Right lobe of liver (tissue), 4 donors: Measurements from ENCODE around the gene FLCN.

Source experiments
- POLR2A ChIP-seq: fragments of 450-650 bp; IDR thresholded peaks from one replicate; pipeline ENCODE4 v1.6.1; 2017; ENCODE audit warnings: antibody characterized with exemption, mild to moderate bottlenecking
- TF ChIP-seq, protein P1 (sequence below), 4 donors: fragments of 200-600 bp in 3 of 4; fragments of 450-650 bp in 1 of 4; IDR thresholded peaks; one replicate each; pipeline versions ENCODE4 v1.5.1 to v1.8.0; 2016 to 2022; ENCODE audit warnings: antibody characterized with exemption in 4 of 4, mild to moderate bottlenecking in 2 of 4
- donor health status: DM: no; HTN: no; CAD: no.
- donor health status: DM: no; HTN: no; CAD: no.
- donor health status: DM: no; HTN: yes; CAD: no.

- TF ChIP-seq, protein P1, sequence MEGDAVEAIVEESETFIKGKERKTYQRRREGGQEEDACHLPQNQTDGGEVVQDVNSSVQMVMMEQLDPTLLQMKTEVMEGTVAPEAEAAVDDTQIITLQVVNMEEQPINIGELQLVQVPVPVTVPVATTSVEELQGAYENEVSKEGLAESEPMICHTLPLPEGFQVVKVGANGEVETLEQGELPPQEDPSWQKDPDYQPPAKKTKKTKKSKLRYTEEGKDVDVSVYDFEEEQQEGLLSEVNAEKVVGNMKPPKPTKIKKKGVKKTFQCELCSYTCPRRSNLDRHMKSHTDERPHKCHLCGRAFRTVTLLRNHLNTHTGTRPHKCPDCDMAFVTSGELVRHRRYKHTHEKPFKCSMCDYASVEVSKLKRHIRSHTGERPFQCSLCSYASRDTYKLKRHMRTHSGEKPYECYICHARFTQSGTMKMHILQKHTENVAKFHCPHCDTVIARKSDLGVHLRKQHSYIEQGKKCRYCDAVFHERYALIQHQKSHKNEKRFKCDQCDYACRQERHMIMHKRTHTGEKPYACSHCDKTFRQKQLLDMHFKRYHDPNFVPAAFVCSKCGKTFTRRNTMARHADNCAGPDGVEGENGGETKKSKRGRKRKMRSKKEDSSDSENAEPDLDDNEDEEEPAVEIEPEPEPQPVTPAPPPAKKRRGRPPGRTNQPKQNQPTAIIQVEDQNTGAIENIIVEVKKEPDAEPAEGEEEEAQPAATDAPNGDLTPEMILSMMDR (IDR thresholded peaks at IDR 0.05) = no peak
- TF ChIP-seq POLR2A = no peak
Measured at GRCh38 chr17:17285951-17286350, 49.0 kb upstream of the FLCN start.
